GM23248 (cell line): ENCODE data around the gene UBE2V1. TPM values are rescaled to one million over a fixed set of nuclear protein-coding genes. Genes with fewer than 3 reads are reported as not detected.

Experiments used
- DNase-seq: peaks from one replicate; pipeline ENCODE4 v3.0.0-alpha.2; 2015
- H2AFZ ChIP-seq: fragments of 200-600 bp; sonication (generic); 2 replicates; pipeline ENCODE4 v1.6.1; 2016; ENCODE audit warnings: antibody characterized with exemption
- H3F3A ChIP-seq: fragments of 200-600 bp; sonication (generic); 2 replicates; pipeline ENCODE4 v1.6.1; 2016; ENCODE audit warnings: mild to moderate bottlenecking, antibody characterized with exemption, mixed run types; ENCODE audit not compliant: insufficient read depth
- H3K27ac ChIP-seq: fragments of 200-600 bp; sonication (generic); 2 replicates; pipeline ENCODE4 v1.5.1; 2016; ENCODE audit warnings: mild to moderate bottlenecking
- H3K27me3 ChIP-seq: fragments of 200-600 bp; sonication (generic); replicated peaks from 2 replicates; pipeline ENCODE4 v1.6.1; 2016; ENCODE audit warnings: mild to moderate bottlenecking; ENCODE audit not compliant: insufficient read depth
- H3K36me3 ChIP-seq: fragments of 200-600 bp; sonication (generic); 2 replicates; pipeline ENCODE4 v1.6.1; 2016; ENCODE audit warnings: low read depth, mild to moderate bottlenecking
- H3K4me1 ChIP-seq: fragments of 200-600 bp; sonication (generic); 2 replicates; pipeline ENCODE4 v1.6.1; 2016; ENCODE audit warnings: mild to moderate bottlenecking; ENCODE audit not compliant: insufficient read depth
- H3K4me2 ChIP-seq: fragments of 200-600 bp; sonication (generic); one replicate; pipeline ENCODE4 v1.6.1; 2016; ENCODE audit warnings: mild to moderate bottlenecking; ENCODE audit not compliant: unreplicated experiment
- H3K4me3 ChIP-seq: fragments of 200-600 bp; sonication (generic); 2 replicates; pipeline ENCODE4 v1.5.1; 2016; ENCODE audit warnings: mild to moderate bottlenecking
- H3K79me2 ChIP-seq: fragments of 200-600 bp; sonication (generic); 2 replicates; pipeline ENCODE4 v1.6.1; 2016; ENCODE audit warnings: mild to moderate bottlenecking; ENCODE audit not compliant: insufficient read depth
- H3K9ac ChIP-seq: fragments of 200-600 bp; sonication (generic); 2 replicates; pipeline ENCODE4 v1.6.1; 2016; ENCODE audit warnings: mild to moderate bottlenecking
- H3K9me2 ChIP-seq: fragments of 200-600 bp; sonication (generic); 2 replicates; pipeline ENCODE4 v1.6.1; 2016; ENCODE audit warnings: mixed run types, mild to moderate bottlenecking, moderate library complexity; ENCODE audit not compliant: insufficient read depth
- H3K9me3 ChIP-seq: fragments of 200-600 bp; sonication (generic); one replicate; pipeline ENCODE4 v1.6.1; 2017; ENCODE audit warnings: low read depth
- H4K20me1 ChIP-seq: fragments of 200-600 bp; sonication (generic); 2 replicates; pipeline ENCODE4 v1.6.0; 2016; ENCODE audit not compliant: insufficient read depth
- EZH2 ChIP-seq: fragments of 200-600 bp; sonication (generic); IDR thresholded peaks from 2 replicates; pipeline ENCODE4 v1.6.1; 2018; ENCODE audit warnings: antibody characterized with exemption, mild to moderate bottlenecking; ENCODE audit not compliant: insufficient read depth, poor library complexity, severe bottlenecking
- EZH2phosphoT487 ChIP-seq: fragments of 200-600 bp; sonication (generic); IDR thresholded peaks from 2 replicates; pipeline ENCODE4 v1.6.1; 2018; ENCODE audit warnings: antibody characterized with exemption, moderate library complexity, mild to moderate bottlenecking, low read depth; ENCODE audit not compliant: insufficient read depth
- WGBS, 2 experiments: methylation state at CpG; one replicate each; pipeline ENCODE4 v1.1.6; 2015 to 2017; ENCODE audit warnings: low lambda C conversion rate in 2 of 2, low coverage in 1 of 2; ENCODE audit errors: missing lambda C conversion rate in 2 of 2; 5-methylcytosine and 5-hydroxymethylcytosine counted together
- in situ Hi-C: fragments of 300-500 bp; cut with MboI; formaldehyde crosslinking; loops from 2 replicates; pipeline ENCODE4 v1.15.0; 2020
- polyA plus RNA-seq: library from polyadenylated mRNA; unstranded; fragments of >200 nt; fragmentation: Nextera tagmentation; extraction: Ambion mirVana; gene quantifications from 2 replicates; pipeline ENCODE4 v1.2.1, GENCODE V29; 2016
- total RNA-seq: library from RNA; depleted of rRNA; stranded (reverse); fragments of >200 nt; shearing (Covaris generic); gene quantifications from 2 replicates; pipeline ENCODE4 v1.2.3, GENCODE V29; 2014

Gene UBE2V1
- total and polyA plus RNA-seq, 2 experiments from 2014 or later, result 41.7 to 197 TPM

GRCh38 chr20:50115041-50115512 lies 2.1 kb upstream of the UBE2V1 start:
- H3K27ac ChIP-seq, result peak overlapping the region; percentile 50; the same call in 1 of the 2 replicates
- peaks cover 52% of the 10 kb centered on the region for H3K79me2 ChIP-seq
- in situ Hi-C loops, result no loop called here
- no peaks in the 10 kb centered on the region for H3K9me3 ChIP-seq
- no peaks in the 10 kb centered on the region for H3K36me3 ChIP-seq
- H3K4me2 ChIP-seq, result peak overlapping the region; percentile 98
- H4K20me1 ChIP-seq, result peaks cover 11% of the 10 kb centered on the region
- H3K9ac ChIP-seq, result peak overlapping the region; percentile 81
- peaks cover 41% of the 10 kb centered on the region for H3F3A ChIP-seq
- no peak for TF ChIP-seq EZH2phosphoT487
- no peak for TF ChIP-seq EZH2
- H3K4me1 ChIP-seq, result peaks cover 26% of the 10 kb centered on the region
- 59 to 66% methylated on average over 6 of the region's 6 CpGs for WGBS, 2 experiments
- H3K27me3 ChIP-seq, result no peaks in the 10 kb centered on the region
- H3K4me3 ChIP-seq, result peak overlapping the region; percentile 87
- peak overlapping the region; percentile 98 for H2AFZ ChIP-seq
- H3K9me2 ChIP-seq, result no peaks in the 10 kb centered on the region
- DNase-seq, result no peak

- H3K4me3 ChIP-seq, result peak overlapping the region; percentile 91
- H3K4me2 ChIP-seq, result peak overlapping the region; percentile 98
- no peaks in the 10 kb centered on the region for H3K36me3 ChIP-seq
- peaks cover 66% of the 10 kb centered on the region for H3K79me2 ChIP-seq
- H4K20me1 ChIP-seq, result peaks cover 18% of the 10 kb centered on the region
- H3K9ac ChIP-seq, result peak overlapping the region; percentile 98
- H3K27me3 ChIP-seq, result no peaks in the 10 kb centered on the region
- H3F3A ChIP-seq, result peaks cover 51% of the 10 kb centered on the region
- 11 to 14% methylated on average over 11 of the region's 11 CpGs for WGBS, 2 experiments
- H3K9me2 ChIP-seq, result no peaks in the 10 kb centered on the region
- peak overlapping the region; percentile 92 for H3K27ac ChIP-seq
- H3K4me1 ChIP-seq, result peaks cover 40% of the 10 kb centered on the region
- DNase-seq, result peak; percentile 60
- TF ChIP-seq EZH2 (no peak), EZH2phosphoT487 (no peak)
- H3K9me3 ChIP-seq, result no peaks in the 10 kb centered on the region
- peak overlapping the region; percentile 89 for H2AFZ ChIP-seq
- in situ Hi-C loops, result no loop called here
Measured at GRCh38 chr20:50113420-50114224, 672 bp upstream of the UBE2V1 start.

GRCh38 chr20:50111829-50112495 lies 988 bp downstream of the UBE2V1 start:
- Histone ChIP-seq H3K36me3 (no peaks in the 10 kb centered on the region), H3K27ac (peak overlapping the region; percentile 92), H3K9me2 (no peaks in the 10 kb centered on the region), H3K79me2 (peaks cover 83% of the 10 kb centered on the region), H3K9ac (peak overlapping the region; percentile 98), H3F3A (peaks cover 65% of the 10 kb centered on the region), H3K4me2 (peak overlapping the region; percentile 98), H3K27me3 (no peaks in the 10 kb centered on the region), H2AFZ (0 out of 2 replicates have a peak overlapping the region, but pooled peaks have one; percentile 89), H3K4me1 (peaks cover 53% of the 10 kb centered on the region), H3K4me3 (peak overlapping the region; percentile 91), H3K9me3 (no peaks in the 10 kb centered on the region), H4K20me1 (peaks cover 22% of the 10 kb centered on the region)
- TF ChIP-seq EZH2phosphoT487 (no peak), EZH2 (no peak)
- DNase-seq, result peak; percentile 34
- WGBS, 2 experiments, result 5 to 9% methylated on average over 9 of the region's 9 CpGs
- in situ Hi-C loops, result no loop called here

GRCh38 chr20:50111120-50111828 lies 1.7 kb downstream of the UBE2V1 start:
- Histone ChIP-seq H3K9me2 (no peaks in the 10 kb centered on the region), H3K9ac (peak overlapping the region; percentile 98), H4K20me1 (peaks cover 22% of the 10 kb centered on the region), H2AFZ (no peak overlapping the region), H3K4me3 (peak overlapping the region; percentile 91), H3F3A (peaks cover 69% of the 10 kb centered on the region), H3K4me1 (peaks cover 52% of the 10 kb centered on the region), H3K27me3 (no peaks in the 10 kb centered on the region), H3K79me2 (peaks cover 90% of the 10 kb centered on the region), H3K9me3 (no peaks in the 10 kb centered on the region), H3K4me2 (peak overlapping the region; percentile 98), H3K36me3 (no peaks in the 10 kb centered on the region), H3K27ac (peak overlapping the region; percentile 92)
- no peak for TF ChIP-seq EZH2
- no peak for TF ChIP-seq EZH2phosphoT487
- in situ Hi-C loops, result no loop called here
- WGBS, 2 experiments, result 17 to 18% methylated on average over 10 of the region's 10 CpGs
- peak; percentile 93 for DNase-seq
